Endothelial cell of umbilical vein (primary cell): Measurements from ENCODE around the gene PHACTR1. TPM values are rescaled to one million over a fixed set of nuclear protein-coding genes. Genes with fewer than 3 reads are reported as not detected.

Experiments
- BruUV-seq: library from RNA; stranded (reverse); fragments of 400-500 nt; replicated peaks from 2 replicates; lab custom pipeline; 2021; lab: Mats Ljungman, UMichigan
- CTCF ChIA-PET: fragments of 300-600, 350-600 bp; sonication (Branson Sonifier 250); formaldehyde crosslinking; loops from one replicate; lab custom pipeline; 2021; ENCODE audit warnings: antibody characterized with exemption, inconsistent platforms; lab: Charles Lee
- POLR2A ChIA-PET: fragments of 300-600, 350-600 bp; sonication (Branson Sonifier 250); formaldehyde crosslinking; loops from one replicate; lab custom pipeline; 2021; ENCODE audit warnings: antibody characterized with exemption, inconsistent platforms; lab: Charles Lee
- DNase-seq: peaks from one replicate; pipeline ENCODE4 v3.0.0-alpha.2; 2011; ENCODE audit warnings: low read depth, low spot score
- FAIRE-seq: peaks from 2 replicates; lab custom pipeline; 2011; peaks lifted over from hg19 to GRCh38; lab: Jason Lieb, UNC
- H2AFZ ChIP-seq: 2 replicates; pipeline ENCODE4 v1.6.0; 2012; ENCODE audit warnings: low read depth, low read length, control low read depth, inconsistent platforms
- H3K27ac ChIP-seq: 2 replicates; pipeline ENCODE4 v1.5.1; 2011; ENCODE audit warnings: low read depth, mild to moderate bottlenecking, control low read depth, low read length, moderate library complexity; ENCODE audit not compliant: insufficient read depth
- H3K27me3 ChIP-seq, 2 experiments: 2 replicates each; pipeline versions ENCODE4 v1.6.0 to v1.6.1; 2011; ENCODE audit warnings: low read length in 2 of 2, mixed read lengths in 1 of 2; ENCODE audit not compliant: control insufficient read depth in 2 of 2, insufficient read depth in 2 of 2
- H3K36me3 ChIP-seq, 2 experiments: 2 replicates in 1 of 2; 3 replicates in 1 of 2; pipeline ENCODE4 v1.5.1; 2011; ENCODE audit warnings: low read length in 2 of 2, mild to moderate bottlenecking in 1 of 2, moderate library complexity in 1 of 2; ENCODE audit not compliant: control insufficient read depth in 2 of 2, insufficient read depth in 2 of 2; ENCODE audit errors: extremely low read depth in 1 of 2
- H3K4me1 ChIP-seq: 3 replicates; pipeline ENCODE4 v1.5.1; 2011; ENCODE audit warnings: mild to moderate bottlenecking, low read length; ENCODE audit not compliant: control insufficient read depth, insufficient read depth; ENCODE audit errors: extremely low read depth
- H3K4me2 ChIP-seq: 2 replicates; pipeline ENCODE4 v1.6.1; 2011; ENCODE audit warnings: low read length, control low read depth, mixed read lengths; ENCODE audit not compliant: insufficient read depth
- H3K4me3 ChIP-seq, 3 experiments: fragments of 200-600 bp in 1 of 3; sonication (generic), shearing (Covaris generic) in 1 of 3; replicated peaks in 1 of 3; 2 replicates each; pipeline ENCODE4 v1.5.1; 2011 to 2016; ENCODE audit warnings: control low read depth in 3 of 3, low read length in 3 of 3, mild to moderate bottlenecking in 2 of 3, inconsistent platforms in 1 of 3, low read depth in 1 of 3, moderate library complexity in 1 of 3; ENCODE audit not compliant: insufficient read depth in 1 of 3
- H3K79me2 ChIP-seq: 2 replicates; pipeline ENCODE4 v1.6.0; 2012; ENCODE audit warnings: low read length, inconsistent platforms; ENCODE audit not compliant: control insufficient read depth, insufficient read depth
- H3K9ac ChIP-seq: replicated peaks from 2 replicates; pipeline ENCODE3; 2011; ENCODE audit warnings: low read length, control low read depth; ENCODE audit not compliant: insufficient read depth; ENCODE audit errors: extremely low read depth
- H3K9me1 ChIP-seq: replicated peaks from 3 replicates; pipeline ENCODE4 v1.6.0; 2011; ENCODE audit warnings: mild to moderate bottlenecking, low read length; ENCODE audit not compliant: control insufficient read depth, insufficient read depth; ENCODE audit errors: extremely low read depth
- H3K9me3 ChIP-seq: replicated peaks from 2 replicates; pipeline ENCODE4 v1.5.1; 2012; ENCODE audit warnings: low read length, inconsistent platforms; ENCODE audit not compliant: control insufficient read depth, insufficient read depth
- H4K20me1 ChIP-seq: replicated peaks from 2 replicates; pipeline ENCODE3; 2011; ENCODE audit warnings: mild to moderate bottlenecking, low read length; ENCODE audit not compliant: control insufficient read depth, insufficient read depth; ENCODE audit errors: extremely low read depth
- EZH2 ChIP-seq: IDR thresholded peaks from 2 replicates; pipeline ENCODE4 v1.6.1; 2012; ENCODE audit warnings: borderline replicate concordance, low read depth, mild to moderate bottlenecking, moderate library complexity, low read length, inconsistent platforms; ENCODE audit not compliant: severe bottlenecking
- FOS ChIP-seq: IDR thresholded peaks from 2 replicates; pipeline ENCODE4 v1.6.1; 2011; ENCODE audit warnings: mild to moderate bottlenecking, low read length, moderate library complexity, borderline replicate concordance; ENCODE audit not compliant: insufficient read depth
- GATA2 ChIP-seq: IDR thresholded peaks from 2 replicates; pipeline ENCODE4 v1.7.0; 2011; ENCODE audit warnings: low read depth, mild to moderate bottlenecking, moderate library complexity, mixed read lengths, low read length; ENCODE audit not compliant: insufficient read length, insufficient read depth
- JUN ChIP-seq: IDR thresholded peaks from 2 replicates; pipeline ENCODE4 v1.6.1; 2011; ENCODE audit warnings: borderline replicate concordance, low read depth; ENCODE audit not compliant: insufficient read length, insufficient read depth
- MYC ChIP-seq: IDR thresholded peaks from one replicate; pipeline ENCODE4 v1.6.1; 2011; ENCODE audit warnings: mild to moderate bottlenecking, low read depth, low read length
- POLR2A ChIP-seq: IDR thresholded peaks from 2 replicates; pipeline ENCODE4 v1.6.1; 2012; ENCODE audit warnings: low read depth, mild to moderate bottlenecking, control low read depth, low read length
- POLR2AphosphoS5 ChIP-seq: IDR thresholded peaks from 2 replicates; pipeline ENCODE4 v1.6.1; 2012; ENCODE audit warnings: low read depth, mild to moderate bottlenecking, control low read depth, low read length, moderate library complexity; ENCODE audit not compliant: insufficient read depth
- dilution Hi-C: fragments of 300-500 bp; cut with MboI; formaldehyde crosslinking; loops from one replicate; pipeline ENCODE4 v1.15.0; 2019; ENCODE audit warnings: low sequenced_read_pairs; ENCODE audit not compliant: extremely low pct_ligation_motif_present
- intact Hi-C: fragments of 100-400 bp; cut with micrococcal nuclease; formaldehyde crosslinking; loops from one replicate; pipeline ENCODE4 v1.10.0; 2022
- polyA plus RNA-seq, 4 experiments: library from polyadenylated mRNA; depleted of rRNA in 3 of 4; stranded (reverse) in 3 of 4; unstranded in 1 of 4; fragments of >200 nt; gene quantifications; 2 replicates each; pipeline versions ENCODE4 v1.2.1 to v1.2.3, GENCODE V29; 2011 to 2012; ENCODE audit warnings: missing spikeins in 1 of 4
- total RNA-seq: library from RNA; stranded (reverse); gene quantifications from 2 replicates; pipeline ENCODE4 v1.2.3, GENCODE V29; 2021
- TF ChIP-seq, protein P1 (sequence below): IDR thresholded peaks from 2 replicates; pipeline ENCODE4 v1.6.1; 2011; ENCODE audit not compliant: insufficient read depth, insufficient read length
- TF ChIP-seq, protein P2 (sequence below), 2 donors: IDR thresholded peaks; 1 replicate in 1 of 2; 2 replicates in 1 of 2; pipeline ENCODE4 v1.5.1; 2011; ENCODE audit warnings: low read length in 2 of 2, mild to moderate bottlenecking in 2 of 2, moderate library complexity in 2 of 2, control low read depth in 1 of 2, inconsistent platforms in 1 of 2, low read depth in 1 of 2; ENCODE audit not compliant: insufficient read depth in 1 of 2; ENCODE audit errors: extremely low read depth in 1 of 2

PHACTR1 gene
- total and polyA plus RNA-seq, 2 donors (not counting 3 experiments of a cell fraction or from before 2014, with no cell fraction given) = 2.4 to 23.2 TPM

DNA sequence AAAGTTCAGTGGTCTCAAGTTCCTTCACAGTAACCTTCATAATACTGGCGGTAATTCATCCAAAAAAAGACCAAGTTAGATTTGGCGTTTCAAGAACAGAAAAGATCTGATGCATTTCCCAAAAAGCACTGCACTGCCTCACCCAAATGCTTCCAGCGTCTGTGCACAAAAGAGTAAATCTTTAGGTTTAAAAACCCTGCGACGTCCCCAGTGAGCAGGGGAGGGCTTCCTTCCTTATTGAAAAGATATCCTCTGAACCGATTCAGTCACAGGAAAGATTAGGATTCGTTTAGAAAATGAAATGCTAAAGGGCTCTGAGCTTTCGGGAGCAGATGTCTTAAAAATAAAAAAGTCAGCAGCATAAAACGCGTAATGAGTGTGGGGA is 611.1 kb downstream of the PHACTR1 start:
- DNase-seq = no peak
- no peaks in the 10 kb centered on the region for H4K20me1 ChIP-seq
- peaks cover 0 to 2% of the 10 kb centered on the region in 2 experiments for H3K36me3 ChIP-seq
- no peak for TF ChIP-seq EZH2
- no peaks in the 10 kb centered on the region for H3K27me3 ChIP-seq
- FAIRE-seq = peak; percentile 62
- BruUV-seq = no TSS peak
- H3K9ac ChIP-seq = peak overlapping the region; percentile 95
- dilution Hi-C loops (loop anchor here (25.0 kb wide), 1 partner anchor 235 kb away; the partner anchor contains the start of gene SIRT5), intact Hi-C loops (loop anchor here (1.0 to 5.0 kb wide), 7 partner anchors 20 to 385 kb away; partner anchors contain the start of genes NOL7 and RANBP9)
- no peaks in the 10 kb centered on the region for H3K79me2 ChIP-seq
- peaks cover 16% of the 10 kb centered on the region for H3K4me1 ChIP-seq
- no peaks in the 10 kb centered on the region for H3K9me3 ChIP-seq
- ChIA-PET CTCF (interaction anchor here (0.8 to 7.1 kb wide), 13 partner anchors 13 to 434 kb away, joined by 3 to 98 read pairs (median 7); partner anchors contain the start of genes NOL7 and SIRT5), POLR2A (interaction anchor here (1.9 kb wide), 1 partner anchor 248 kb away, joined by 5 read pairs; no protein-coding TSS in a partner anchor)
- H3K27ac ChIP-seq = peak overlapping the region; percentile 92
- H3K4me2 ChIP-seq = peak overlapping the region; percentile 78
- peak overlapping the region; percentile 77 for H2AFZ ChIP-seq
- H3K4me3 ChIP-seq = peak overlapping the region; percentile 76 to 92 (median 87)
- H3K9me1 ChIP-seq = no peaks in the 10 kb centered on the region

DNA sequence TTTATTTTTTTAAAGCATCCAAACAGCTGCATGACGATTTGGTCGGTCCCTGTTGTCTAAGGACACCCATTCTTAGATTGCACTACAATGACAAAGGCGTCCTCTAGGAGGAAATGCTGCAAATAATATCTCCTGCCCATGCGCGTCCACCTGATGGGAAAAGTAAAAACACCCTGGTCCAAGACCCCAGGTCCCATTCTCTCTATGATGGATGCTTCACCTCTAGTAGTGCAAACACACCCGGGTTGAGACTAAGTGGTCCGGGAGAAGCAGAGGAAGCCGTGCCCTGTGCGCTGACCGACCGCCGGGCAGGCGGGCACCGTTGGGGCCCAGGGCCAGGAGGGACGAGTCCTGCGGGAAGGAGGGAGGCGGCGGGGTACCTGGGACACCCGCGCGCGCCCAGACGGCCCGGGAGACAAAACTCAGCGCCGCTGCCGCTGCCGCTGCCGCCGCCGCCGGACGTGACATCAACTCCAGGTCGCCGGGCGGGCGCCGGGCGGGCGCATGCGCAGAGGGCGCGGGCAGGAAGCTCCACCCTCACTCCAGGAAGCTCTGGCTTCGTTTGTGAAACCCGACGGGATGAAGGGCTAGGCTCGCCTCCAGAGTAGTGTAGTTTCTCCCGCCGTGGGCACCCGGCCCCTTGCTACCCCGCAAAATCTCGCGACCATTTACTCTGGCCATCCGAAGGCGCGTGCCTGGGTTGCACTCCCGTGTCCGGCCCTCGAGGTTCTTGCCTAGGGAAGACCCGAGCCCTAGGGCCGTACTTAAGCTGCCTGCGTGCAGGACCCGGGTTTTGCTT is 611.7 kb downstream of the PHACTR1 start, which contains the start of gene TBC1D7:
Gene TBC1D7, minus strand, starts transcription at position 462 of the 799 bp plus-strand sequence. CDS start 1,639 bp downstream, outside the sequence.
- Histone ChIP-seq H3K4me1 (peaks cover 16% of the 10 kb centered on the region), H3K9ac (peak within 1 kb of the TSS; percentile 95), H3K27ac (peak within 1 kb of the TSS; percentile 92), H3K9me1 (no peaks in the 10 kb centered on the region), H3K27me3 (no peaks in the 10 kb centered on the region), H3K79me2 (no peaks in the 10 kb centered on the region), H2AFZ (peak within 1 kb of the TSS; percentile 77), H3K9me3 (no peaks in the 10 kb centered on the region), H3K4me2 (peak within 1 kb of the TSS; percentile 78), H3K4me3 (peak within 1 kb of the TSS; percentile 76 to 92 (median 87)), H4K20me1 (no peaks in the 10 kb centered on the region), H3K36me3 (peaks cover 0 to 2% of the 10 kb centered on the region in 2 experiments)
- TF ChIP-seq JUN = no peak
- TF ChIP-seq, protein P1, sequence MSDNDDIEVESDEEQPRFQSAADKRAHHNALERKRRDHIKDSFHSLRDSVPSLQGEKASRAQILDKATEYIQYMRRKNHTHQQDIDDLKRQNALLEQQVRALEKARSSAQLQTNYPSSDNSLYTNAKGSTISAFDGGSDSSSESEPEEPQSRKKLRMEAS = peak; percentile 52
- no peak for TF ChIP-seq MYC
- no peak for TF ChIP-seq FOS
- TF ChIP-seq POLR2AphosphoS5 = peak; percentile 99
- TF ChIP-seq, protein P2, sequence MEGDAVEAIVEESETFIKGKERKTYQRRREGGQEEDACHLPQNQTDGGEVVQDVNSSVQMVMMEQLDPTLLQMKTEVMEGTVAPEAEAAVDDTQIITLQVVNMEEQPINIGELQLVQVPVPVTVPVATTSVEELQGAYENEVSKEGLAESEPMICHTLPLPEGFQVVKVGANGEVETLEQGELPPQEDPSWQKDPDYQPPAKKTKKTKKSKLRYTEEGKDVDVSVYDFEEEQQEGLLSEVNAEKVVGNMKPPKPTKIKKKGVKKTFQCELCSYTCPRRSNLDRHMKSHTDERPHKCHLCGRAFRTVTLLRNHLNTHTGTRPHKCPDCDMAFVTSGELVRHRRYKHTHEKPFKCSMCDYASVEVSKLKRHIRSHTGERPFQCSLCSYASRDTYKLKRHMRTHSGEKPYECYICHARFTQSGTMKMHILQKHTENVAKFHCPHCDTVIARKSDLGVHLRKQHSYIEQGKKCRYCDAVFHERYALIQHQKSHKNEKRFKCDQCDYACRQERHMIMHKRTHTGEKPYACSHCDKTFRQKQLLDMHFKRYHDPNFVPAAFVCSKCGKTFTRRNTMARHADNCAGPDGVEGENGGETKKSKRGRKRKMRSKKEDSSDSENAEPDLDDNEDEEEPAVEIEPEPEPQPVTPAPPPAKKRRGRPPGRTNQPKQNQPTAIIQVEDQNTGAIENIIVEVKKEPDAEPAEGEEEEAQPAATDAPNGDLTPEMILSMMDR (IDR thresholded peaks at IDR 0.05; ENCODE audit: extremely low read depth in 1 of 2, insufficient read depth in 1 of 2, low read depth in 1 of 2, low read length in 2 of 2) = no peak
- no peak for TF ChIP-seq EZH2
- peak; percentile 94 for TF ChIP-seq POLR2A
- no peak for TF ChIP-seq GATA2
- intact Hi-C loops (loop anchor here (1.0 to 5.0 kb wide), 7 partner anchors 21 to 384 kb away; partner anchors contain the start of genes NOL7 and RANBP9), dilution Hi-C loops (loop anchor here (25.0 kb wide), 1 partner anchor 234 kb away; the partner anchor contains the start of gene SIRT5)
- DNase-seq (peak; percentile 94), FAIRE-seq (peak; percentile 95)
- POLR2A ChIA-PET = interaction anchor here (0.8 to 1.9 kb wide), 5 partner anchors 25 to 397 kb away, joined by 4 to 5 read pairs (median 5); partner anchors contain the start of gene NOL7
- TSS peak; percentile 69 for BruUV-seq
- CTCF ChIA-PET = interaction anchor here (0.6 to 7.1 kb wide), 18 partner anchors 10 to 690 kb away, joined by 3 to 98 read pairs (median 4); partner anchors contain the start of genes NOL7 and SIRT5
